Endothelial cell (in vitro differentiated cells): Measurements from ENCODE around the gene CYREN. TPM values are rescaled to one million over a fixed set of nuclear protein-coding genes. Genes with fewer than 3 reads are reported as not detected.
A peak's percentile ranks its signal among the peaks of the same experiment; 100 is the strongest.

Experiments used
- DNase-seq: peaks from one replicate; pipeline ENCODE4 v3.0.0; 2021; ENCODE audit warnings: low spot score
- H3K27ac Mint-ChIP-seq: one replicate; pipeline ENCODE4 v1.8.0; 2021; ENCODE audit warnings: mixed read lengths, inconsistent platforms; ENCODE audit not compliant: unreplicated experiment
- H3K27me3 Mint-ChIP-seq: one replicate; pipeline ENCODE4 v1.8.0; 2021; ENCODE audit warnings: mild to moderate bottlenecking, moderate library complexity, mixed read lengths, inconsistent platforms; ENCODE audit not compliant: unreplicated experiment
- H3K36me3 Mint-ChIP-seq: one replicate; pipeline ENCODE4 v1.8.0; 2021; ENCODE audit warnings: mild to moderate bottlenecking, low read depth, mixed read lengths, inconsistent platforms; ENCODE audit not compliant: unreplicated experiment
- H3K4me1 Mint-ChIP-seq: one replicate; pipeline ENCODE4 v1.8.0; 2021; ENCODE audit warnings: mild to moderate bottlenecking, mixed read lengths, inconsistent platforms; ENCODE audit not compliant: unreplicated experiment
- H3K4me3 Mint-ChIP-seq: one replicate; pipeline ENCODE4 v1.8.0; 2021; ENCODE audit warnings: mild to moderate bottlenecking, mixed read lengths, inconsistent platforms; ENCODE audit not compliant: unreplicated experiment
- H3K9me3 Mint-ChIP-seq: one replicate; pipeline ENCODE4 v1.8.0; 2021; ENCODE audit warnings: mixed read lengths, inconsistent platforms; ENCODE audit not compliant: unreplicated experiment
- CTCF ChIP-seq: fragments of 200-600 bp; sonication (generic); IDR thresholded peaks from one replicate; pipeline ENCODE4 v1.5.0; 2021; ENCODE audit warnings: antibody characterized with exemption; ENCODE audit not compliant: unreplicated experiment
- total RNA-seq: library from RNA; stranded (reverse); fragmentation: NEBNext Ultra II Directional; extraction: Animal tissue kit (Norgen Biotek cat#: 25700); gene quantifications from one replicate; pipeline ENCODE4 v1.2.1, GENCODE V29; 2021; ENCODE audit not compliant: unreplicated experiment

CYREN gene
- total RNA-seq, 1 donor from 2014 or later, result 38.1 TPM

GRCh38 chr7:135201350-135201749 lies 30.8 kb upstream of the CYREN start:
- no peak overlapping the region for H3K27ac Mint-ChIP-seq

GRCh38 chr7:135200821-135201331 lies 30.4 kb upstream of the CYREN start:
- H3K27ac Mint-ChIP-seq, result no peak overlapping the region

More at GRCh38 chr7:135201350-135201749, 30.8 kb upstream of the CYREN start:
- Mint-ChIP-seq H3K9me3 (no peaks in the 10 kb centered on the region), H3K27me3 (peaks cover 3% of the 10 kb centered on the region), H3K4me1 (peaks cover 9% of the 10 kb centered on the region), H3K36me3 (peaks cover 19% of the 10 kb centered on the region), H3K4me3 (no peak overlapping the region)
- no peak for DNase-seq
- TF ChIP-seq CTCF, result no peak

GRCh38 chr7:135199439-135199838 lies 28.9 kb upstream of the CYREN start:
- no peaks in the 10 kb centered on the region for H3K27me3 Mint-ChIP-seq
- H3K36me3 Mint-ChIP-seq, result peaks cover 19% of the 10 kb centered on the region
- no peak overlapping the region for H3K27ac Mint-ChIP-seq
- no peak for DNase-seq
- no peaks in the 10 kb centered on the region for H3K9me3 Mint-ChIP-seq
- TF ChIP-seq CTCF, result no peak
- H3K4me1 Mint-ChIP-seq, result peaks cover 9% of the 10 kb centered on the region
- H3K4me3 Mint-ChIP-seq, result no peak overlapping the region

More at GRCh38 chr7:135200821-135201331, 30.4 kb upstream of the CYREN start:
- Mint-ChIP-seq H3K4me3 (no peak overlapping the region), H3K4me1 (peaks cover 9% of the 10 kb centered on the region), H3K27me3 (peaks cover 3% of the 10 kb centered on the region), H3K36me3 (peaks cover 19% of the 10 kb centered on the region), H3K9me3 (no peaks in the 10 kb centered on the region)
- no peak for DNase-seq
- no peak for TF ChIP-seq CTCF

GRCh38 chr7:135197906-135198655 lies 27.6 kb upstream of the CYREN start:
- Mint-ChIP-seq H3K27ac (no peak overlapping the region), H3K9me3 (no peaks in the 10 kb centered on the region), H3K4me3 (peak overlapping the region; percentile 25), H3K4me1 (no peaks in the 10 kb centered on the region), H3K27me3 (no peaks in the 10 kb centered on the region), H3K36me3 (peaks cover 22% of the 10 kb centered on the region)
- no peak for TF ChIP-seq CTCF
- no peak for DNase-seq

- Mint-ChIP-seq H3K27me3 (no peaks in the 10 kb centered on the region), H3K4me3 (no peak overlapping the region), H3K36me3 (peaks cover 28% of the 10 kb centered on the region), H3K9me3 (no peaks in the 10 kb centered on the region), H3K27ac (no peak overlapping the region), H3K4me1 (no peaks in the 10 kb centered on the region)
- no peak for TF ChIP-seq CTCF
- DNase-seq, result no peak
These were observed 26.8 kb upstream of the CYREN start for GRCh38 chr7:135197343-135197742.
